HG03354 (cell line): ENCODE results near the gene ESD.
"Not testable (repeated sequence)": the region's sequence is repeated elsewhere in the genome, so short reads cannot be mapped to it uniquely, and the experiment has no call there.

Experiments used
- ATAC-seq: cut with Tn5 transposase; IDR thresholded peaks from one replicate; pipeline ENCODE4 v1.9.1; 2021; ENCODE audit warnings: mild to moderate bottlenecking; ENCODE audit not compliant: unreplicated experiment, poor library complexity, severe bottlenecking

The ESD gene

GRCh38 chr13:46797501-46798237 is 708 bp upstream of the ESD start:
- no peak for ATAC-seq

GRCh38 chr13:46796129-46796514 is 839 bp downstream of the ESD start:
- ATAC-seq, result no peak

- no peak for ATAC-seq
Measured at GRCh38 chr13:46795321-46795720, 1.6 kb downstream of the ESD start.

GRCh38 chr13:46783504-46783903 is 13.5 kb downstream of the ESD start:
- no peak for ATAC-seq

- no peak for ATAC-seq
Measured at GRCh38 chr13:46782691-46783090, 14.3 kb downstream of the ESD start.

- ATAC-seq, result no peak
Measured at GRCh38 chr13:46782066-46782465, 14.9 kb downstream of the ESD start.

GRCh38 chr13:46778890-46779289 is 18.1 kb downstream of the ESD start:
- no peak for ATAC-seq

GRCh38 chr13:46778095-46778494 is 18.9 kb downstream of the ESD start:
- ATAC-seq, result no peak

- ATAC-seq, result no peak
Measured at GRCh38 chr13:46775385-46776107, 21.4 kb downstream of the ESD start.

GRCh38 chr13:46773541-46773940 is 23.4 kb downstream of the ESD start:
- ATAC-seq, result no peak

GRCh38 chr13:46771693-46772092 is 25.3 kb downstream of the ESD start:
- no peak for ATAC-seq

- not testable (repeated sequence) for ATAC-seq
Measured at GRCh38 chr13:46769925-46770324, 27.0 kb downstream of the ESD start.

GRCh38 chr13:46761866-46762265 is 35.1 kb downstream of the ESD start:
- no peak for ATAC-seq

- ATAC-seq, result no peak
Measured at GRCh38 chr13:46761174-46761573, 35.8 kb downstream of the ESD start.

- no peak for ATAC-seq
Measured at GRCh38 chr13:46759846-46760245, 37.1 kb downstream of the ESD start.

- no peak for ATAC-seq
Measured at GRCh38 chr13:46757640-46758039, 39.3 kb downstream of the ESD start.

GRCh38 chr13:46756977-46757376 is 40.0 kb downstream of the ESD start:
- no peak for ATAC-seq

- ATAC-seq, result not testable (repeated sequence)
Measured at GRCh38 chr13:46755508-46755907, 41.5 kb downstream of the ESD start.

- no peak for ATAC-seq
Measured at GRCh38 chr13:46754812-46755211, 42.1 kb downstream of the ESD start.

- no peak for ATAC-seq
Measured at GRCh38 chr13:46753917-46754316, 43.0 kb downstream of the ESD start.

GRCh38 chr13:46753137-46753536 is 43.8 kb downstream of the ESD start:
- ATAC-seq, result no peak
